NB4 (cell line): ENCODE measurements around the gene TERT.

Experiments
- POLR2A ChIP-seq: IDR thresholded peaks from 2 replicates; pipeline ENCODE4 v1.6.1; 2011; ENCODE audit warnings: mild to moderate bottlenecking; ENCODE audit not compliant: insufficient read length; ENCODE audit errors: extremely low read depth
- TF ChIP-seq, protein P1 (sequence below): IDR thresholded peaks from one replicate; pipeline ENCODE4 v1.5.1; 2012; ENCODE audit warnings: low read depth, low read length
- TF ChIP-seq, protein P2 (sequence below): IDR thresholded peaks from 2 replicates; pipeline ENCODE4 v1.6.1; 2011; ENCODE audit warnings: low read depth, low read length

DNA sequence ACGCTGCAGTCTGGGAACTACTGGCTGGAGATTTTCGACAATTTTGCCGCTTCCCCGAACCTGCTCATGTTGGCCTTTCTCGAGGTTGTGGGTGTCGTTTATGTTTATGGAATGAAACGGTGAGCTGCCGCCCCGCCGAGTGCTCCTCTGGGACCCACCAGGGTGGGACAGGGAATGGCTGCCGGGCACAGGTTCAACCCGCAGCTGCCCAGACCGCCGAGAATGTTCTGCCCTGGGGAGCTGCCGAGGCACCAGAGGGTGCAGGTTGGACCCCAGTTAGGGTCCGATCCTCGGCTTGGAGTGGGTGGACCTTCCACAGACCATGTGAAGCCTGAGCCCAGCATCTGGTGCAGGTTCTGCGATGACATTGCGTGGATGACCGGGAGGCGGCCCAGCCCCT is 50.6 kb downstream of the TERT start:
- TF ChIP-seq, protein P1, sequence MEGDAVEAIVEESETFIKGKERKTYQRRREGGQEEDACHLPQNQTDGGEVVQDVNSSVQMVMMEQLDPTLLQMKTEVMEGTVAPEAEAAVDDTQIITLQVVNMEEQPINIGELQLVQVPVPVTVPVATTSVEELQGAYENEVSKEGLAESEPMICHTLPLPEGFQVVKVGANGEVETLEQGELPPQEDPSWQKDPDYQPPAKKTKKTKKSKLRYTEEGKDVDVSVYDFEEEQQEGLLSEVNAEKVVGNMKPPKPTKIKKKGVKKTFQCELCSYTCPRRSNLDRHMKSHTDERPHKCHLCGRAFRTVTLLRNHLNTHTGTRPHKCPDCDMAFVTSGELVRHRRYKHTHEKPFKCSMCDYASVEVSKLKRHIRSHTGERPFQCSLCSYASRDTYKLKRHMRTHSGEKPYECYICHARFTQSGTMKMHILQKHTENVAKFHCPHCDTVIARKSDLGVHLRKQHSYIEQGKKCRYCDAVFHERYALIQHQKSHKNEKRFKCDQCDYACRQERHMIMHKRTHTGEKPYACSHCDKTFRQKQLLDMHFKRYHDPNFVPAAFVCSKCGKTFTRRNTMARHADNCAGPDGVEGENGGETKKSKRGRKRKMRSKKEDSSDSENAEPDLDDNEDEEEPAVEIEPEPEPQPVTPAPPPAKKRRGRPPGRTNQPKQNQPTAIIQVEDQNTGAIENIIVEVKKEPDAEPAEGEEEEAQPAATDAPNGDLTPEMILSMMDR = no peak
- no peak for TF ChIP-seq POLR2A
- TF ChIP-seq, protein P2, sequence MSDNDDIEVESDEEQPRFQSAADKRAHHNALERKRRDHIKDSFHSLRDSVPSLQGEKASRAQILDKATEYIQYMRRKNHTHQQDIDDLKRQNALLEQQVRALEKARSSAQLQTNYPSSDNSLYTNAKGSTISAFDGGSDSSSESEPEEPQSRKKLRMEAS = no peak
